GM19351 (cell line): Measurements from ENCODE around the gene MARK4.
"Not testable (repeated sequence)": the region's sequence is repeated elsewhere in the genome, so short reads cannot be mapped to it uniquely, and the experiment has no call there.

Experiments
- ATAC-seq: cut with Tn5 transposase; IDR thresholded peaks from one replicate; pipeline ENCODE4 v1.9.1; 2021; ENCODE audit warnings: mild to moderate bottlenecking, moderate library complexity; ENCODE audit not compliant: unreplicated experiment

The MARK4 gene

GRCh38 chr19:45243144-45243732, 7.8 kb upstream of the MARK4 start:
- ATAC-seq: no peak

- ATAC-seq: no peak
Measured at GRCh38 chr19:45244133-45244794, 6.8 kb upstream of the MARK4 start.

GRCh38 chr19:45245334-45245787, 5.7 kb upstream of the MARK4 start, which contains the start of gene EXOC3L2:
Gene EXOC3L2, minus strand, starts transcription at chr19:45245407. Its CDS starts 6,362 bp downstream, at chr19:45239045.
- no peak for ATAC-seq

- no peak for ATAC-seq
Measured at GRCh38 chr19:45245826-45246225, 5.2 kb upstream of the MARK4 start.

GRCh38 chr19:45247136-45247535, 3.9 kb upstream of the MARK4 start:
- ATAC-seq: no peak

GRCh38 chr19:45249261-45250033, 1.6 kb upstream of the MARK4 start:
- ATAC-seq: no peak

GRCh38 chr19:45250216-45250831, 747 bp upstream of the MARK4 start:
- no peak for ATAC-seq

GRCh38 chr19:45251452-45252354, 632 bp downstream of the MARK4 start:
- ATAC-seq: no peak

- no peak for ATAC-seq
Measured at GRCh38 chr19:45253396-45254027, 2.4 kb downstream of the MARK4 start.

- ATAC-seq: no peak
Measured at GRCh38 chr19:45254044-45254531, 3.0 kb downstream of the MARK4 start.

GRCh38 chr19:45255611-45256157, 4.6 kb downstream of the MARK4 start:
- ATAC-seq: no peak

- no peak for ATAC-seq
Measured at GRCh38 chr19:45256836-45257235, 5.8 kb downstream of the MARK4 start.

- no peak for ATAC-seq
Measured at GRCh38 chr19:45258862-45259261, 7.8 kb downstream of the MARK4 start.

GRCh38 chr19:45262570-45262969, 11.5 kb downstream of the MARK4 start:
- no peak for ATAC-seq

- ATAC-seq: no peak
Measured at GRCh38 chr19:45263013-45263412, 11.9 kb downstream of the MARK4 start.

- no peak for ATAC-seq
Measured at GRCh38 chr19:45264781-45265317, 13.8 kb downstream of the MARK4 start.

GRCh38 chr19:45265375-45265774, 14.3 kb downstream of the MARK4 start:
- no peak for ATAC-seq

GRCh38 chr19:45267296-45267695, 16.2 kb downstream of the MARK4 start:
- ATAC-seq: no peak

GRCh38 chr19:45269939-45270338, 18.9 kb downstream of the MARK4 start:
- ATAC-seq: not testable (repeated sequence)
